ENCODE data around the gene C17orf78. TPM values are rescaled to one million over a fixed set of nuclear protein-coding genes. Genes with fewer than 3 reads are reported as not detected.

Gene C17orf78
- total RNA-seq, 1 donor from 2014 or later: not detected

Other genes starting within 250 kb of the C17orf78 start
- 26.4 and 45.4 TPM in 2 replicates for gene ACACA, start 30.9 kb downstream of the C17orf78 start, total RNA-seq
- 10.4 and 14.0 TPM in 2 replicates for gene TADA2A, start 30.9 kb downstream of the C17orf78 start, total RNA-seq
- 29.2 and 87.7 TPM in 2 replicates for gene DUSP14, start 113.9 kb downstream of the C17orf78 start, total RNA-seq
- 10.4 and 11.0 TPM in 2 replicates for gene SYNRG, start 233.4 kb downstream of the C17orf78 start, total RNA-seq